Measurements from ENCODE around the gene UACA. TPM values are rescaled to one million over a fixed set of nuclear protein-coding genes. Genes with fewer than 3 reads are reported as not detected.

UACA gene
- total and polyA plus RNA-seq, 2 donors (not counting 3 experiments of a cell fraction or from before 2014, with no cell fraction given): 167 to 292 TPM

DNA sequence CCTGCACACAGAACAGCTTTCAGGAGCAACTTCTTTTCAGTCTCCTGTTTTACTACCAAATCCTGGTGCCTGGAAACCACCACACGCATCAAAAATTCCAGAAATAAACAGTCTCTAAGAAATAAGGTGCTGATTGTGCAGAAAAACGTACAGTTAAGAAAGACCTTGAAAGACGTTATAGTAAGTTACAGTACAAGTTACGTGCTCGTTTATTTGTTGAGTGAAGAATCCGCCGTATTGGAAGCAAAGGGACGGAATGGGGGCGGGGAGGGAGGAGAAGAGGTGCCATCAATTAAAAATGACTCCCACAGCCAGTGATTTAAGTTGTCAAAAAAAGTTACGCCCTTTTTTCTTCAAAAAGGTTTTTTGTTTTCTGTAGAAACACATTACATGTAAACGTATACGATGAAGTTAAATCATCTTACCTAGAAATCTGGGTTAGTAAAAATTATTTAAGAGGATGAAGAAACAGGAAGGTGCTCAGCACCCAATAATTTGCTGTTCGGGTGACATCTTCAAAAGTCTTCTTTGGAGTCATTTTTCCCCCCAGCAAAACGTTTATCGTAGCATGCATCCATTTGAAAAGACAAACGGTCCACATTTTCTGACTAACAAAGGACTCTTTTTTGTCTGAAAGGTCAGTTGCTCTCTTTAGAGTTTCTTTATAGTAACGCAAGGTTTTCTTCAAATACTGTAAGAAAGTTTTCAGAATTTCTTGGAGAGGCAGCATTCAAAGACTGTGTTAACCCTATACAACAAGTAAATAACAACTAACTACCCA, 782 bp upstream of the UACA start:
- no peak for TF ChIP-seq FOS (IDR thresholded peaks at IDR 0.05; ENCODE audit: borderline replicate concordance, insufficient read depth, low read length)
- TF ChIP-seq JUN (IDR thresholded peaks at IDR 0.05; ENCODE audit: borderline replicate concordance, insufficient read depth, insufficient read length, low read depth): no peak
- TF ChIP-seq GATA2 (IDR thresholded peaks at IDR 0.05; ENCODE audit: insufficient read depth, insufficient read length, low read depth, low read length): no peak
- TF ChIP-seq EZH2 (IDR thresholded peaks at IDR 0.05; ENCODE audit: borderline replicate concordance, low read depth, low read length, severe bottlenecking): no peak
- TF ChIP-seq POLR2A (IDR thresholded peaks at IDR 0.05; ENCODE audit: low read depth, low read length): no peak
- no peak for TF ChIP-seq CTCF (IDR thresholded peaks at IDR 0.05; ENCODE audit: extremely low read depth in 1 of 2, insufficient read depth in 1 of 2, low read depth in 1 of 2, low read length in 2 of 2)
- Histone ChIP-seq H4K20me1 (replicated peaks; ENCODE audit: control insufficient read depth, extremely low read depth, insufficient read depth, low read length) (no peaks in the 10 kb centered on the region), H3K36me3 (ENCODE audit: control insufficient read depth in 2 of 2, extremely low read depth in 1 of 2, insufficient read depth in 2 of 2, low read length in 2 of 2) (no peaks in the 10 kb centered on the region), H3K9ac (replicated peaks; ENCODE audit: extremely low read depth, insufficient read depth, low read length) (peak overlapping the region; percentile 59), H3K27ac (ENCODE audit: insufficient read depth, low read depth, low read length) (peak overlapping the region; percentile 48), H3K4me2 (ENCODE audit: insufficient read depth, low read length) (peak overlapping the region; percentile 98), H2AFZ (ENCODE audit: low read depth, low read length) (peak overlapping the region; percentile 85), H3K27me3 (ENCODE audit: control insufficient read depth in 2 of 2, insufficient read depth in 2 of 2, low read length in 2 of 2) (no peaks in the 10 kb centered on the region), H3K4me1 (ENCODE audit: control insufficient read depth, extremely low read depth, insufficient read depth, low read length) (peaks cover 32% of the 10 kb centered on the region), H3K79me2 (ENCODE audit: control insufficient read depth, insufficient read depth, low read length) (peaks cover 38% of the 10 kb centered on the region), H3K4me3 (replicated peaks in 1 of 3; ENCODE audit: insufficient read depth in 1 of 3, low read depth in 1 of 3, low read length in 3 of 3) (peak overlapping the region; percentile 71 to 90 (median 89)), H3K9me3 (replicated peaks; ENCODE audit: control insufficient read depth, insufficient read depth, low read length) (no peaks in the 10 kb centered on the region), H3K9me1 (replicated peaks; ENCODE audit: control insufficient read depth, extremely low read depth, insufficient read depth, low read length) (no peaks in the 10 kb centered on the region)
- FAIRE-seq (no peak), DNase-seq (ENCODE audit: low read depth, low spot score) (no peak)
- intact Hi-C loops (cut with micrococcal nuclease): loop anchor here (1.0 to 2.0 kb wide), 6 partner anchors 31 to 665 kb away; partner anchors contain the start of genes LRRC49 and THAP10
- ChIA-PET POLR2A (interaction anchor here (0.6 kb wide), 1 partner anchor 42 kb away, joined by 3 read pairs; no protein-coding TSS in a partner anchor), CTCF (interaction anchor here (0.7 to 1.7 kb wide), 5 partner anchors 20 to 47 kb away, joined by 3 to 10 read pairs (median 4); no protein-coding TSS in a partner anchor)
- BruUV-seq (replicated peaks): TSS peak; percentile 69
- dilution Hi-C loops (cut with MboI; ENCODE audit: extremely low pct_ligation_motif_present, low sequenced_read_pairs): no loop called here
